GM18519 (cell line): ENCODE measurements around the gene SEC14L1.
"Not testable (repeated sequence)": the region's sequence is repeated elsewhere in the genome, so short reads cannot be mapped to it uniquely, and the experiment has no call there.

Source experiments
- ATAC-seq: cut with Tn5 transposase; IDR thresholded peaks from one replicate; pipeline ENCODE4 v1.9.1; 2021; ENCODE audit warnings: mild to moderate bottlenecking, moderate library complexity; ENCODE audit not compliant: unreplicated experiment, low FRiP score

The SEC14L1 gene

GRCh38 chr17:77254951-77255825 lies 114.4 kb downstream of the SEC14L1 start:
- no peak for ATAC-seq

- not testable (repeated sequence) for ATAC-seq
Measured at GRCh38 chr17:77255970-77256369, 115.2 kb downstream of the SEC14L1 start.

- ATAC-seq = no peak
Measured at GRCh38 chr17:77256710-77257109, 115.9 kb downstream of the SEC14L1 start.

GRCh38 chr17:77257169-77257568 lies 116.4 kb downstream of the SEC14L1 start:
- no peak for ATAC-seq

GRCh38 chr17:77257596-77258458 lies 117.1 kb downstream of the SEC14L1 start:
- ATAC-seq = no peak

GRCh38 chr17:77258638-77259037 lies 117.9 kb downstream of the SEC14L1 start:
- no peak for ATAC-seq

- ATAC-seq = no peak
Measured at GRCh38 chr17:77264617-77265230, 124.0 kb downstream of the SEC14L1 start.

GRCh38 chr17:77266213-77266612 lies 125.4 kb downstream of the SEC14L1 start:
- no peak for ATAC-seq
